HepG2 (cell line): Measurements from ENCODE around the gene POLRMT. TPM values are rescaled to one million over a fixed set of nuclear protein-coding genes. Genes with fewer than 3 reads are reported as not detected.

ENCODE experiments used
- CREM ChIP-seq, 2 experiments: sonication (generic) in 1 of 2; formaldehyde crosslinking in 1 of 2; IDR thresholded peaks; 2 replicates each; pipeline versions ENCODE4 v1.4.0 to v1.6.1; 2016 to 2020; ENCODE audit warnings: antibody characterized with exemption in 1 of 2, mild to moderate bottlenecking in 1 of 2, missing genetic modification reagents in 1 of 2
- JARID2 ChIP-seq: sonication (generic); formaldehyde crosslinking; IDR thresholded peaks from 2 replicates; pipeline ENCODE4 v1.8.1; 2023; ENCODE audit warnings: missing genetic modification reagents, inconsistent platforms; ENCODE audit not compliant: insufficient replicate concordance
- JUN ChIP-seq: sonication (generic); formaldehyde crosslinking; IDR thresholded peaks from 2 replicates; pipeline ENCODE4 v1.4.0; 2020; ENCODE audit warnings: mild to moderate bottlenecking, missing genetic modification reagents
- JUNB ChIP-seq: sonication (generic); formaldehyde crosslinking; IDR thresholded peaks from 2 replicates; pipeline ENCODE4 v1.8.0; 2022; ENCODE audit warnings: missing genetic modification reagents, mild to moderate bottlenecking, borderline replicate concordance
- KLF12 ChIP-seq: sonication (generic); formaldehyde crosslinking; IDR thresholded peaks from 2 replicates; pipeline ENCODE4 v1.4.0; 2020; ENCODE audit warnings: missing genetic modification reagents, borderline replicate concordance
- KLF16 ChIP-seq, 2 experiments: sonication (generic) in 1 of 2; formaldehyde crosslinking in 1 of 2; IDR thresholded peaks; 2 replicates each; pipeline versions ENCODE4 v1.6.1 to v1.8.0; 2016 to 2023; ENCODE audit warnings: missing genetic modification reagents in 2 of 2, missing compliant biosample characterization in 1 of 2
- KLF6 ChIP-seq: IDR thresholded peaks from 2 replicates; pipeline ENCODE4 v1.8.0; 2016; ENCODE audit warnings: missing biosample characterization, missing genetic modification reagents
- MAFF ChIP-seq: IDR thresholded peaks from 2 replicates; pipeline ENCODE4 v1.6.1; 2011; ENCODE audit warnings: low read depth, low read length, improper control_type of control experiment
- NFE2L1 ChIP-seq: sonication (generic); formaldehyde crosslinking; IDR thresholded peaks from 2 replicates; pipeline ENCODE4 v1.4.0; 2020; ENCODE audit warnings: missing genetic modification reagents, mild to moderate bottlenecking, borderline replicate concordance
- RFX3 ChIP-seq: IDR thresholded peaks from 2 replicates; pipeline ENCODE4 v1.6.1; 2016; ENCODE audit warnings: missing biosample characterization, missing genetic modification reagents
- SMARCC2 ChIP-seq: fragments of 450-650 bp; IDR thresholded peaks from 2 replicates; pipeline ENCODE4 v1.6.1; 2017; ENCODE audit warnings: antibody characterized with exemption, mild to moderate bottlenecking
- TOE1 ChIP-seq: sonication (generic); formaldehyde crosslinking; IDR thresholded peaks from 2 replicates; pipeline ENCODE4 v1.4.0; 2020; ENCODE audit warnings: mild to moderate bottlenecking, missing genetic modification reagents
- ZMAT3 ChIP-seq: sonication (generic); formaldehyde crosslinking; conservative IDR thresholded peaks from 2 replicates; pipeline ENCODE4 v1.7.0; 2021; ENCODE audit warnings: missing genetic modification reagents
- ZNF101 ChIP-seq: sonication (generic); formaldehyde crosslinking; IDR thresholded peaks from 2 replicates; pipeline ENCODE4 v1.4.0; 2020; ENCODE audit warnings: mild to moderate bottlenecking, low read depth, missing genetic modification reagents, borderline replicate concordance
- ZNF17 ChIP-seq: sonication (generic); formaldehyde crosslinking; IDR thresholded peaks from 2 replicates; pipeline ENCODE4 v1.5.0; 2020; ENCODE audit warnings: mild to moderate bottlenecking, missing genetic modification reagents
- ZNF296 ChIP-seq: sonication (generic); formaldehyde crosslinking; conservative IDR thresholded peaks from 2 replicates; pipeline ENCODE4 v1.5.0; 2020; ENCODE audit warnings: mild to moderate bottlenecking, missing genetic modification reagents
- ZNF3 ChIP-seq: IDR thresholded peaks from 2 replicates; pipeline ENCODE4 v1.7.0; 2017; ENCODE audit warnings: inconsistent platforms
- ZNF562 ChIP-seq: sonication (generic); formaldehyde crosslinking; IDR thresholded peaks from 2 replicates; pipeline ENCODE4 v1.8.0; 2022; ENCODE audit warnings: missing genetic modification reagents, borderline replicate concordance
- ZNF616 ChIP-seq: sonication (generic); formaldehyde crosslinking; IDR thresholded peaks from 2 replicates; pipeline ENCODE4 v1.5.0; 2020; ENCODE audit warnings: low read depth, mild to moderate bottlenecking, missing genetic modification reagents
- polyA plus RNA-seq, 8 experiments: library from polyadenylated mRNA; depleted of rRNA in 3 of 8; stranded (reverse) in 7 of 8; unstranded in 1 of 8; fragments of >200 nt; fragmentation: Illumina TruSeq in 4 of 8; extraction: Trizol in 4 of 8; gene quantifications; 2 replicates each; pipeline versions ENCODE4 v1.2.1 to v1.2.3, GENCODE V29; 2011 to 2016; ENCODE audit warnings: low read depth in 4 of 8, missing spikeins in 1 of 8, mixed read lengths in 1 of 8; ENCODE audit not compliant: insufficient read depth in 1 of 8
- total RNA-seq, 5 experiments: library from RNA; depleted of rRNA; stranded (reverse); fragments of >200 nt; fragmentation: Illumina TruSeq; extraction: Trizol; gene quantifications; 2 replicates each; pipeline ENCODE4 v1.2.3, GENCODE V29; 2016; ENCODE audit warnings: low read depth in 1 of 5
- TF ChIP-seq, protein P1 (sequence below): fragments of 450-650 bp; IDR thresholded peaks from 2 replicates; pipeline ENCODE4 v1.6.1; 2017
- TF ChIP-seq, protein P2 (sequence below), 2 experiments: sonication (generic) in 1 of 2; formaldehyde crosslinking in 1 of 2; IDR thresholded peaks; 2 replicates each; pipeline versions ENCODE4 v1.5.1 to v1.6.1; 2011 to 2020; ENCODE audit warnings: borderline replicate concordance in 1 of 2, low read depth in 1 of 2, low read length in 1 of 2, mild to moderate bottlenecking in 1 of 2, missing genetic modification reagents in 1 of 2, moderate library complexity in 1 of 2
- TF ChIP-seq, protein P3 (sequence below): sonication (generic); formaldehyde crosslinking; IDR thresholded peaks from 2 replicates; pipeline ENCODE4 v1.4.0; 2020; ENCODE audit warnings: mild to moderate bottlenecking, low read depth, missing genetic modification reagents

Gene POLRMT
- total and polyA plus RNA-seq, 2 of the 13 experiments (the other 11 are each of a cell fraction or from before 2014, with no cell fraction given), result 78.0 to 101 TPM

DNA sequence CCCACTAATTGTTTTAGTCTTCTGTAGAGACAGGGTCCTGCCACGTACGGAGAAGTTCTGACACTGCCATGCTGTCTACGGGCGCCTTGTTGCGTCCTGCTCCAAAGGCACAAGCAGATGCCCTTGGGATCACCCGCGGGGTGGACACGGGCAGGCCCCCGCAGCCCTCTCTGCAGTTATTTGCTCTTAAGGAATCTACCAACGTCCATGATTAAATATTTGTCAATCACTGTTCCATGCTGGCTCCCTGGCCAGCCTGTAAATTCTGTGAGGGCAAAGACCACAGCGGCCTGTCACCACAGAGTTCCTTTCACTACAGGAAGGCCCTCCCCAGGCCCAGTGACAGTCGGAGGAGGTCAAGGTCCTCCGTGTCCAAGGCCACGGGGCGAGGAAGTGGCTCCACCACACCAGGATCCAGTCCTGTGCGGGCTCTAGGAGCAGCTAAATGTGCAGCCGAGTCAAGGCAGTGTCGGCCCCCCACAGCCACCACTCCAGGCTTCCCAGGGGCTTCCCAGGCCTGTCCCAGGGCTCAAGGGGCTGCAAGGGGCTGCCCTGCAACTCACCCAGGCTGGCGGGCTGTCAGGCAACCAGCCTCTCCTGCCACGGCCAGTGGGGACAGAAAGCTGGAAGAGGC lies 27.6 kb upstream of the POLRMT start (continued):
- TF ChIP-seq, protein P1, sequence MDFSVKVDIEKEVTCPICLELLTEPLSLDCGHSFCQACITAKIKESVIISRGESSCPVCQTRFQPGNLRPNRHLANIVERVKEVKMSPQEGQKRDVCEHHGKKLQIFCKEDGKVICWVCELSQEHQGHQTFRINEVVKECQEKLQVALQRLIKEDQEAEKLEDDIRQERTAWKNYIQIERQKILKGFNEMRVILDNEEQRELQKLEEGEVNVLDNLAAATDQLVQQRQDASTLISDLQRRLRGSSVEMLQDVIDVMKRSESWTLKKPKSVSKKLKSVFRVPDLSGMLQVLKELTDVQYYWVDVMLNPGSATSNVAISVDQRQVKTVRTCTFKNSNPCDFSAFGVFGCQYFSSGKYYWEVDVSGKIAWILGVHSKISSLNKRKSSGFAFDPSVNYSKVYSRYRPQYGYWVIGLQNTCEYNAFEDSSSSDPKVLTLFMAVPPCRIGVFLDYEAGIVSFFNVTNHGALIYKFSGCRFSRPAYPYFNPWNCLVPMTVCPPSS, result no peak
- TF ChIP-seq ZNF296 (CRISPR knock-in tag) (no peak), ZNF562 (CRISPR knock-in tag) (no peak), ZNF3 (CRISPR knock-in tag) (no peak), JARID2 (CRISPR knock-in tag) (no peak), KLF6 (no peak; the same call in 1 of the 2 replicates), RFX3 (no peak), ZNF101 (no peak), KLF12 (CRISPR knock-in tag) (no peak), TOE1 (no peak), SMARCC2 (no peak), CREM (IDR thresholded peaks at IDR 0.05) (peak; percentile 71; the same call in 1 of the 2 replicates), CREM (CRISPR knock-in tag; IDR thresholded peaks at IDR 0.05) (no peak), ZNF616 (no peak), ZMAT3 (peak; percentile 91), KLF16 (CRISPR knock-in tag; IDR thresholded peaks at IDR 0.05) (peak in 1 of 2 experiments; percentile 92; a peak in 2 of 4 replicates), JUN (no peak), MAFF (no peak), NFE2L1 (no peak), ZNF17 (CRISPR knock-in tag) (no peak), JUNB (CRISPR knock-in tag) (no peak)
- TF ChIP-seq, protein P2, sequence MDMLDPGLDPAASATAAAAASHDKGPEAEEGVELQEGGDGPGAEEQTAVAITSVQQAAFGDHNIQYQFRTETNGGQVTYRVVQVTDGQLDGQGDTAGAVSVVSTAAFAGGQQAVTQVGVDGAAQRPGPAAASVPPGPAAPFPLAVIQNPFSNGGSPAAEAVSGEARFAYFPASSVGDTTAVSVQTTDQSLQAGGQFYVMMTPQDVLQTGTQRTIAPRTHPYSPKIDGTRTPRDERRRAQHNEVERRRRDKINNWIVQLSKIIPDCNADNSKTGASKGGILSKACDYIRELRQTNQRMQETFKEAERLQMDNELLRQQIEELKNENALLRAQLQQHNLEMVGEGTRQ (IDR thresholded peaks at IDR 0.05; ENCODE audit: low read depth, low read length), result no peak
- TF ChIP-seq, protein P2 (CRISPR knock-in tag; IDR thresholded peaks at IDR 0.05; ENCODE audit: borderline replicate concordance), result no peak
- TF ChIP-seq, protein P3, sequence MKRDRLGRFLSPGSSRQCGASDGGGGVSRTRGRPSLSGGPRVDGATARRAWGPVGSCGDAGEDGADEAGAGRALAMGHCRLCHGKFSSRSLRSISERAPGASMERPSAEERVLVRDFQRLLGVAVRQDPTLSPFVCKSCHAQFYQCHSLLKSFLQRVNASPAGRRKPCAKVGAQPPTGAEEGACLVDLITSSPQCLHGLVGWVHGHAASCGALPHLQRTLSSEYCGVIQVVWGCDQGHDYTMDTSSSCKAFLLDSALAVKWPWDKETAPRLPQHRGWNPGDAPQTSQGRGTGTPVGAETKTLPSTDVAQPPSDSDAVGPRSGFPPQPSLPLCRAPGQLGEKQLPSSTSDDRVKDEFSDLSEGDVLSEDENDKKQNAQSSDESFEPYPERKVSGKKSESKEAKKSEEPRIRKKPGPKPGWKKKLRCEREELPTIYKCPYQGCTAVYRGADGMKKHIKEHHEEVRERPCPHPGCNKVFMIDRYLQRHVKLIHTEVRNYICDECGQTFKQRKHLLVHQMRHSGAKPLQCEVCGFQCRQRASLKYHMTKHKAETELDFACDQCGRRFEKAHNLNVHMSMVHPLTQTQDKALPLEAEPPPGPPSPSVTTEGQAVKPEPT (CRISPR knock-in tag), result no peak
